GM12891 (cell line): ENCODE data around the gene HMCN1. TPM values are rescaled to one million over a fixed set of nuclear protein-coding genes. Genes with fewer than 3 reads are reported as not detected.

Experiments used
- DNase-seq: peaks from one replicate; pipeline ENCODE4 v3.0.0; 2011; ENCODE audit warnings: low spot score; ENCODE audit not compliant: insufficient read length
- FAIRE-seq: peaks from 2 replicates; lab custom pipeline; 2011; peaks lifted over from hg19 to GRCh38; lab: Jason Lieb, UNC
- PAX5 ChIP-seq: IDR thresholded peaks from 2 replicates; pipeline ENCODE4 v1.6.1; 2011; ENCODE audit warnings: low read length, moderate library complexity, mild to moderate bottlenecking; ENCODE audit not compliant: insufficient read depth, severe bottlenecking
- POLR2A ChIP-seq: IDR thresholded peaks from 2 replicates; pipeline ENCODE4 v1.6.1; 2011; ENCODE audit warnings: low read depth, low read length, control low read depth
- POLR2AphosphoS5 ChIP-seq: IDR thresholded peaks from 2 replicates; pipeline ENCODE4 v1.6.1; 2011; ENCODE audit warnings: low read depth, low read length, control low read depth
- POU2F2 ChIP-seq: IDR thresholded peaks from 2 replicates; pipeline ENCODE4 v1.6.1; 2011; ENCODE audit warnings: low read depth, mild to moderate bottlenecking, control low read depth, low read length, moderate library complexity
- SPI1 ChIP-seq: IDR thresholded peaks from 2 replicates; pipeline ENCODE4 v1.6.1; 2011; ENCODE audit warnings: low read depth, low read length, control low read depth
- TAF1 ChIP-seq: IDR thresholded peaks from 2 replicates; pipeline ENCODE4 v1.6.1; 2011; ENCODE audit warnings: low read depth, low read length, control low read depth
- polyA plus RNA-seq: library from polyadenylated mRNA; unstranded; fragments of >200 nt; gene quantifications from one replicate; pipeline ENCODE4 v1.2.1, GENCODE V29; 2012; ENCODE audit warnings: low read depth, missing spikeins, inconsistent platforms; ENCODE audit not compliant: missing spikeins

HMCN1 gene
- polyA plus RNA-seq, result 0.04 TPM

- TF ChIP-seq POU2F2 (no peak), PAX5 (no peak), SPI1 (no peak)
- DNase-seq, result no peak
- no peak for FAIRE-seq
Observed at GRCh38 chr1:185733818-185734735, at the start of gene HMCN1. TSS of gene HMCN1 (plus strand) at chr1:185734391. CDS start at chr1:185734780, 389 bp downstream.

GRCh38 chr1:185686821-185687778, 47.1 kb upstream of the HMCN1 start:
- FAIRE-seq, result no peak
- TF ChIP-seq POLR2A, result no peak
- no peak for DNase-seq

DNA sequence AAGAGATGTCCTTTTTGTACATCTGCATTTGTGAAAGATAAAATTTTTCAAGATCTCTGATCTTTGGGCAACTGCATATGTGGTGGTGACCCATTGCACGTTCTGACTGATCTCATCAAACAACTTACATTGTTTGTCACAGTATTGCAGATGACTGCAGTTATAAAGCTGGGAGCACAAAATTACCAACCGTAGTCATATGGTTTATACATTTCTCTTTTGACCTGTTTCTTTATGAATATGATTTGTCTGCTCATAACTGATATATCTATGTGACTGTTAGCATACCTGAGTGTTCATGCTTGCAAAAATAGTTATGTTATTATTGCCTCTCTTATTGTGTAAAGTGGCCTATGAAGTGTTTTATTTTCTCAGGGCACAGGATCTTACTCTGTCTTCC, 43.7 kb upstream of the HMCN1 start:
- no peak for DNase-seq
- TF ChIP-seq POU2F2 (no peak), SPI1 (no peak), POLR2AphosphoS5 (no peak), POLR2A (no peak), PAX5 (no peak), TAF1 (no peak)
- no peak for FAIRE-seq

DNA sequence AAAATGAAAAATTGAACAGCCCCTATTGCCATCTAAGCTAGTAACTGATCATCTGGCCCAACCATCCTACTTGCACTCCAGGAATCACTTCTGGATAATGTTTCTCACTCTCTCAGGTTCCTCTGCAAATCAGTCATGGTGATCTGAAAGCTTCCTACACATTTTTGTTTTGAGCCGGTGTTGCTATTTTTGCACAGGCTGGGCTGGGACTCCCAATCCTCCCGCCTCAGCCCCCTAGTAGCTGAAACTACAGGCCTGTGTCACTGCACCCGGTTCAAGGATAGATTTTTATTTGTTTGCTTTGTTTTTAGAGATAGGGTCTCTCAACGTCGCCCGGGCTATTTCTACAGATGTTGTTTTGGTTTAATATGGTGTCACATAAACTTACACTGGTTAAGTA, 40.5 kb upstream of the HMCN1 start:
- FAIRE-seq (no peak), DNase-seq (no peak)
- TF ChIP-seq POLR2AphosphoS5 (no peak), POU2F2 (no peak), POLR2A (no peak), TAF1 (no peak), PAX5 (no peak), SPI1 (no peak)

GRCh38 chr1:185694081-185694480, 40.1 kb upstream of the HMCN1 start:
- TF ChIP-seq POU2F2 (no peak), SPI1 (peak; percentile 96), POLR2AphosphoS5 (peak; percentile 29; the same call in 1 of the 2 replicates), PAX5 (no peak), POLR2A (peak; percentile 51; the same call in 1 of the 2 replicates), TAF1 (peak; percentile 29; the same call in 1 of the 2 replicates)
- FAIRE-seq, result peak; percentile 82
- DNase-seq, result peak; percentile 6

DNA sequence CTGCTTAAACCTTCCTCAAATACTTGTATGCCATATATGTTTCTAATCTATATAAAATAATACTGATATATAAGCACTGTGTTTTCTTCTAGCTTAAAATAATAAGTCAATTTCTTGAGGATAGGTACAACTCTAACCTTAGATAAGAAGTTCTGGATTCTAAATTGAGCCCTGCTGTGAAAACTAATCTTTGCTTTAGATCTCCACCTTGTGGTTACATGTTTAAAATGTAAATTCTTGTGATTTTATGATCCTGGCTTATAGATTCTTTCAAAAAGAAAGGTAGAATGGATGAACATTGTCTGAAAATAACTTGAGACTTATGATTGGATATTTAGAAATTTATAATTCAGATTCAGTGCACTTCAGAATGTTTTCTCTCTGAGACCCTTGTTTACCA, 38.9 kb upstream of the HMCN1 start:
- DNase-seq (no peak), FAIRE-seq (no peak)
- no peak for TF ChIP-seq PAX5
- no peak for TF ChIP-seq POLR2AphosphoS5
- TF ChIP-seq TAF1, result no peak
- TF ChIP-seq POLR2A, result no peak
- no peak for TF ChIP-seq SPI1
- no peak for TF ChIP-seq POU2F2

DNA sequence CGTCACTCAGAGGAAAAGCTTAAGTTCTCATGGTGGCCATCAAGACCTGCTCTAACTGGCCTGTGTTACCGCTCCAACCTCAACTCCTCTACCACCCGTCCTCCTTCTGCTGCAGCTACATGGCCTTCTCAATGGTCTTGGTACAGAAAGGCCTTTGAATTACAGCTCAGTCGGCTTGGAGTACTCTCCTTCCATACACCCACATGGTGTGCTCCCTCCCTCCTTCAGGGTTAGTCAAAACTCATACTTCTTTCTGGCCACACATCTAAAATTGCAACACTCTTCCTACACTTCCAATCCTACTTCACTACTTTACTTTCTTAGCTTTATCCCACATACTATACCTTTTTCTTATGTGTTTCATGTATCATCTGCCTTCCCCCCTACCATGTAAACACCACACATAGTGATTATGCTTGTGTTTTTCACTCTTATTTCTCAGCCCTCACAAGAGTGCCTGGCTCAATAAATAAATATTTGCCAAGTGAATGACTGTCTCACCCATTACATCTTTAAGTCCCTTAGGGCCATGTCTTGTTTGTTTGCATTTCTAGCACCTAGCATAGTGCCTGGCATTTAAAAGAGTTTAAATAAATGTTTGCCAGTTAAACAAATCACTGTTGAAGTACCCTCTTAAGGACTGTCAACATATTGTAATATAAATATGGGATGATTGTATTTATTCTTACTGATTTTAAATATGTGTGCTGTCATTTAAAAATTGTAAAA, 37.6 kb upstream of the HMCN1 start:
- TF ChIP-seq PAX5 (no peak), TAF1 (no peak), SPI1 (no peak), POU2F2 (no peak), POLR2A (no peak), POLR2AphosphoS5 (no peak)
- DNase-seq (no peak), FAIRE-seq (no peak)

GRCh38 chr1:185699874-185700273, 34.3 kb upstream of the HMCN1 start:
- FAIRE-seq (no peak), DNase-seq (no peak)
- TF ChIP-seq POU2F2 (no peak), SPI1 (no peak), POLR2A (no peak), PAX5 (no peak), TAF1 (no peak)
